Loucy (cell line): Measurements from ENCODE around the gene CCL17.

Source experiments
- H2AFZ ChIP-seq: fragments of 200-600 bp; sonication (generic); 2 replicates; pipeline ENCODE4 v1.6.0; 2016; ENCODE audit warnings: antibody characterized with exemption, mild to moderate bottlenecking, low read length, moderate library complexity
- H3F3A ChIP-seq: fragments of 200-600 bp; 2 replicates; pipeline ENCODE4 v1.6.0; 2016; ENCODE audit warnings: antibody characterized with exemption, low read depth, mild to moderate bottlenecking
- H3K27me3 ChIP-seq: fragments of 200-600 bp; sonication (generic); 2 replicates; pipeline ENCODE4 v1.6.1; 2014; ENCODE audit warnings: low read length, mild to moderate bottlenecking; ENCODE audit not compliant: insufficient read depth, poor library complexity, severe bottlenecking
- H3K36me3 ChIP-seq: fragments of 200-600 bp; sonication (generic); 2 replicates; pipeline ENCODE4 v1.6.1; 2016; ENCODE audit warnings: low read length; ENCODE audit not compliant: insufficient read depth
- H3K4me1 ChIP-seq: fragments of 200-600 bp; sonication (generic); 2 replicates; pipeline ENCODE4 v1.5.1; 2014; ENCODE audit warnings: low read length, mild to moderate bottlenecking; ENCODE audit not compliant: insufficient read depth, poor library complexity, severe bottlenecking
- H3K4me2 ChIP-seq: fragments of 200-600 bp; sonication (generic); 2 replicates; pipeline ENCODE4 v1.6.0; 2014; ENCODE audit warnings: antibody characterized with exemption, low read length, low read depth, mild to moderate bottlenecking; ENCODE audit not compliant: poor library complexity, severe bottlenecking
- H3K4me3 ChIP-seq: fragments of 200-600 bp; sonication (generic); 2 replicates; pipeline ENCODE4 v1.5.1; 2014; ENCODE audit warnings: low read length, mild to moderate bottlenecking, mixed read lengths; ENCODE audit not compliant: poor library complexity, severe bottlenecking
- H3K79me2 ChIP-seq: fragments of 200-600 bp; sonication (generic); 2 replicates; pipeline ENCODE4 v1.6.1; 2014; ENCODE audit warnings: low read length; ENCODE audit not compliant: insufficient read depth
- H3K9ac ChIP-seq: fragments of 200-600 bp; sonication (generic); 2 replicates; pipeline ENCODE4 v1.6.0; 2014; ENCODE audit warnings: mild to moderate bottlenecking, low read depth, low read length, moderate library complexity; ENCODE audit not compliant: poor library complexity, severe bottlenecking
- H3K9me2 ChIP-seq: fragments of 200-600 bp; sonication (generic); replicated peaks from 2 replicates; pipeline ENCODE4 v1.6.1; 2016; ENCODE audit warnings: low read depth, low read length, mixed read lengths
- H3K9me3 ChIP-seq: fragments of 200-600 bp; sonication (generic); 2 replicates; pipeline ENCODE4 v1.6.1; 2014; ENCODE audit warnings: mild to moderate bottlenecking, antibody characterized with exemption, low read length, low read depth; ENCODE audit not compliant: insufficient read depth
- H4K20me1 ChIP-seq: fragments of 200-600 bp; sonication (generic); 2 replicates; pipeline ENCODE4 v1.6.0; 2014; ENCODE audit warnings: antibody characterized with exemption, low read length, mild to moderate bottlenecking; ENCODE audit not compliant: insufficient read depth, poor library complexity, severe bottlenecking
- EZH2phosphoT487 ChIP-seq: fragments of 200-600 bp; IDR thresholded peaks from 2 replicates; pipeline ENCODE4 v1.6.1; 2018; ENCODE audit warnings: antibody characterized with exemption, mild to moderate bottlenecking, moderate library complexity, borderline replicate concordance
- TF ChIP-seq, protein P1 (sequence below): fragments of 200-600 bp; sonication (generic); conservative IDR thresholded peaks from 2 replicates; pipeline ENCODE4 v1.5.1; 2014; ENCODE audit warnings: mild to moderate bottlenecking, antibody characterized with exemption, low read length

Gene CCL17

DNA sequence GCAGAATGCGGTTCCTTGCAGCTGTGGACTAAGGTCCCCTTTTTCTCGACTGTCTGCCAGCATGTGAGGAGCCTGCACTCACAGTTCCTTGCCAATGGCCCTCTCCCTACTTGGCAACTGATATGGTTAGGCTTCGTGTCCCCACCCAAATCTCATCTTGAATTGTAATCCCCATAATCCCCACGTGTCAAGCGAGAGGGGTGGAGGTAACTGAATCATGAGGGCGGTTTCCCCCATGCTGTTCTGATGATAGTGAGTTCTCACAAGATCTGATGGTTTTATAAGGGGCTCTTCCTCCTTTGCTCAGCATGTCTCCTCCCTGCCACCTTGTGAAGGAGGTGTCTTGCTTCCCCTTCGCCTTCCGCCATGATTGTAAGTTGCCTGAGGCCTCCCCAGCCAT lies 22.7 kb downstream of the CCL17 start:
- no peak overlapping the region for H3K4me2 ChIP-seq
- no peak for TF ChIP-seq EZH2phosphoT487
- TF ChIP-seq, protein P1, sequence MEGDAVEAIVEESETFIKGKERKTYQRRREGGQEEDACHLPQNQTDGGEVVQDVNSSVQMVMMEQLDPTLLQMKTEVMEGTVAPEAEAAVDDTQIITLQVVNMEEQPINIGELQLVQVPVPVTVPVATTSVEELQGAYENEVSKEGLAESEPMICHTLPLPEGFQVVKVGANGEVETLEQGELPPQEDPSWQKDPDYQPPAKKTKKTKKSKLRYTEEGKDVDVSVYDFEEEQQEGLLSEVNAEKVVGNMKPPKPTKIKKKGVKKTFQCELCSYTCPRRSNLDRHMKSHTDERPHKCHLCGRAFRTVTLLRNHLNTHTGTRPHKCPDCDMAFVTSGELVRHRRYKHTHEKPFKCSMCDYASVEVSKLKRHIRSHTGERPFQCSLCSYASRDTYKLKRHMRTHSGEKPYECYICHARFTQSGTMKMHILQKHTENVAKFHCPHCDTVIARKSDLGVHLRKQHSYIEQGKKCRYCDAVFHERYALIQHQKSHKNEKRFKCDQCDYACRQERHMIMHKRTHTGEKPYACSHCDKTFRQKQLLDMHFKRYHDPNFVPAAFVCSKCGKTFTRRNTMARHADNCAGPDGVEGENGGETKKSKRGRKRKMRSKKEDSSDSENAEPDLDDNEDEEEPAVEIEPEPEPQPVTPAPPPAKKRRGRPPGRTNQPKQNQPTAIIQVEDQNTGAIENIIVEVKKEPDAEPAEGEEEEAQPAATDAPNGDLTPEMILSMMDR = no peak
- no peaks in the 10 kb centered on the region for H3K79me2 ChIP-seq
- H3K9me2 ChIP-seq = no peaks in the 10 kb centered on the region
- H3K9me3 ChIP-seq = no peaks in the 10 kb centered on the region
- no peaks in the 10 kb centered on the region for H4K20me1 ChIP-seq
- H3F3A ChIP-seq = no peaks in the 10 kb centered on the region
- no peak overlapping the region for H2AFZ ChIP-seq
- no peak overlapping the region for H3K4me3 ChIP-seq
- peaks cover 44% of the 10 kb centered on the region; the same call in 1 of the 2 replicates for H3K36me3 ChIP-seq
- no peak overlapping the region for H3K9ac ChIP-seq
- no peaks in the 10 kb centered on the region for H3K4me1 ChIP-seq
- no peaks in the 10 kb centered on the region for H3K27me3 ChIP-seq

DNA sequence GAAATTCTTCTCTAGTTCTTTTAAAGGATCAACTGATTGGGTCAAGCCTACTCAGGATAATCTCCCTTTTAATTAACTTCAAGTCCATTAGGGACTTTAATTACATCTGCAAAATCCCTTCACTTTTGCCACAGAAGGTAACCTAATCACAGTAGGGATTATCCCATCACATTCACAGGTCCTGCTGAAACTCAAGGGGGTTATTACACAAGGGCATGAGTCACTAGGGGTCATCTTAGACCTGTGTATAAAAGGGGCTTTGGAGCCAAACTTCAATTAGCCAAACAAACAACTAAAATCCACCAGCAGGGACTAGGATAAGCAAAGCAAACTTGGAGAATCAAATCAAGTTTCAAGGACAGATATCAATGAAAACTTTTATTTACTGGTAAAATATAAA lies 23.3 kb downstream of the CCL17 start:
- H3K4me2 ChIP-seq = no peak overlapping the region
- no peaks in the 10 kb centered on the region for H3F3A ChIP-seq
- H2AFZ ChIP-seq = no peak overlapping the region
- no peaks in the 10 kb centered on the region for H3K79me2 ChIP-seq
- no peaks in the 10 kb centered on the region for H3K27me3 ChIP-seq
- H3K4me3 ChIP-seq = no peak overlapping the region
- no peaks in the 10 kb centered on the region for H3K9me2 ChIP-seq
- H3K4me1 ChIP-seq = no peaks in the 10 kb centered on the region
- peaks cover 49% of the 10 kb centered on the region; the same call in 1 of the 2 replicates for H3K36me3 ChIP-seq
- H4K20me1 ChIP-seq = no peaks in the 10 kb centered on the region
- no peaks in the 10 kb centered on the region for H3K9me3 ChIP-seq
- TF ChIP-seq EZH2phosphoT487 = no peak
- TF ChIP-seq, protein P1 = no peak
- no peak overlapping the region for H3K9ac ChIP-seq

DNA sequence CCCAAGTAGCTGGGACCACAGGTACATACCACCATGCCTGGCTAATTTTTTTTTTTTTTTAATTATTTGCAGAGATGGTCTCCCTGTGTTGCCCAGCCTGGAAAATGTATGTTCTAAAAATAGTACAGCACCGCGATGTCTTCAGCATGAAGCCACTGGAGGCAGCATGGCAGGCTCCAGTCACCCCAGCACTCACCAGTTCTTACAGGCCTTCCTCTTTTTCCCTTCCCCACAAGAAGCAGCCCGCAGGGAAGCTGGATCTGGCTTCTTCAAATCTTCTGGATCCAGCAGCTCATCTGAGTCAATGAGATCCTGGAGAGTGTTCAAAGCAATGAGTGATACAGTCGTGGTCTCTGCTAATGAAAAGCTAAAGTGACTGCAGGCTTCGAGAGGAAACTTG lies 26.4 kb downstream of the CCL17 start:
- Histone ChIP-seq H2AFZ (no peak overlapping the region), H3K4me2 (no peak overlapping the region), H3K27me3 (no peaks in the 10 kb centered on the region), H3F3A (no peaks in the 10 kb centered on the region), H3K4me3 (no peak overlapping the region), H4K20me1 (no peaks in the 10 kb centered on the region), H3K9me2 (no peaks in the 10 kb centered on the region), H3K79me2 (no peaks in the 10 kb centered on the region), H3K9me3 (no peaks in the 10 kb centered on the region), H3K36me3 (peaks cover 74% of the 10 kb centered on the region; the same call in 1 of the 2 replicates), H3K4me1 (no peaks in the 10 kb centered on the region), H3K9ac (no peak overlapping the region)
- no peak for TF ChIP-seq EZH2phosphoT487

DNA sequence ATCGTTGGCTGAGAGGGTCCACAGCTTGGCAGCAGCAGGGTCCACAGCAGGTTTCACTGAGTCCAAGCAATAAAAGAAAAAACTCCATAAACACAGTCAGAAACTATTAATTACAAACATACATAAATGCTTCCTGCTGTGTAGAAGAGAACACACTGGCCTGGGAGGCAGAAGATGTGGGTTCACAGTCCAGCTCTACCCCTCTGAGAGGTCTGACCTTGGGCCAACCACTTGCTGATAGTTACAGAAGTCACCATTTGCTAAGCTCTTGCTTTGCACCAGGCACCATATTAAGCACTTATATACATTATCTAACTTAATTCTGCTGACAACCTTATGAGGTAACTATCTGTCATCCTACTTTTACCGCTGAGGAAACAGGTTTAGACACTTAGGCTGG lies 27.9 kb downstream of the CCL17 start:
- no peak overlapping the region for H3K4me3 ChIP-seq
- H3F3A ChIP-seq = no peaks in the 10 kb centered on the region
- no peak overlapping the region for H3K4me2 ChIP-seq
- H3K9me2 ChIP-seq = no peaks in the 10 kb centered on the region
- no peaks in the 10 kb centered on the region for H3K4me1 ChIP-seq
- H3K9ac ChIP-seq = no peak overlapping the region
- H3K9me3 ChIP-seq = no peaks in the 10 kb centered on the region
- no peaks in the 10 kb centered on the region for H3K27me3 ChIP-seq
- H3K79me2 ChIP-seq = no peaks in the 10 kb centered on the region
- no peaks in the 10 kb centered on the region for H4K20me1 ChIP-seq
- TF ChIP-seq EZH2phosphoT487 = no peak
- TF ChIP-seq, protein P1 = no peak
- H3K36me3 ChIP-seq = peaks cover 74% of the 10 kb centered on the region; the same call in 1 of the 2 replicates
- no peak overlapping the region for H2AFZ ChIP-seq
